Measurements from ENCODE around the gene C10orf88.

GRCh38 chr10:122998934-122999333 is 44.9 kb upstream of the C10orf88 start:
- TF ChIP-seq CTCF (IDR thresholded peaks at IDR 0.05) (no peak), POLR2A (IDR thresholded peaks at IDR 0.05) (no peak), EP300 (IDR thresholded peaks at IDR 0.05) (no peak), POLR2AphosphoS5 (IDR thresholded peaks at IDR 0.05) (no peak)
